Measurements from ENCODE around the gene ADGRG3.
A peak's percentile ranks its signal among the peaks of the same experiment; 100 is the strongest.

ADGRG3 gene

DNA sequence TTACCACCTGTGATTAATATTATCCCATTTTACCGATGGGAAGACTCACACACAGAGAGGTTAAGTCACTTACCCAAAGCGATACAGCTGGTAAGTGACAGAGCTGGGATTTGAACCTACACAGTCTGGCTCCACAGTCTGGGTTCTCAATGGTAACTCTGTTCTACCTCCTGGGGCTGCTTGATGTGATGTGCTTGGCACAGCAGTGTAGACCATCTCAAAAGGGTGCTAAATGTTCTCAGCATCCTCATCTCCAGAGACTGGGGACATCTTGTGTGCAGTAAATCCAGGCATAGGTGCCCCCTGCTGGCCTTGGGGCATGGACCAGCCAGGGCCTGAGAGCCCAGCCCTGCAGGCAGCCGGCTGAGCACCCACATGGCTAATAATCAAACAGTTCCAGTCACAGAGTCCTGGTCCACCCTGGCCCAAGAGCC, 52.1 kb downstream of the ADGRG3 start:
- Histone ChIP-seq H3K9me2 (replicated peaks; ENCODE audit: low read depth, low read length) (no peaks in the 10 kb centered on the region), H3K4me1 (ENCODE audit: insufficient read depth, low read length, poor library complexity, severe bottlenecking) (peaks cover 2% of the 10 kb centered on the region), H4K20me1 (ENCODE audit: insufficient read depth, low read length, poor library complexity, severe bottlenecking) (no peaks in the 10 kb centered on the region), H3K79me2 (ENCODE audit: insufficient read depth, low read length) (no peaks in the 10 kb centered on the region), H2AFZ (ENCODE audit: low read length) (no peak overlapping the region), H3K4me2 (ENCODE audit: low read depth, low read length, poor library complexity, severe bottlenecking) (no peak overlapping the region), H3K9ac (ENCODE audit: low read depth, low read length, poor library complexity, severe bottlenecking) (no peak overlapping the region), H3K4me3 (ENCODE audit: low read length, poor library complexity, severe bottlenecking) (no peak overlapping the region), H3K9me3 (ENCODE audit: insufficient read depth, low read depth, low read length) (no peaks in the 10 kb centered on the region), H3F3A (ENCODE audit: low read depth) (no peaks in the 10 kb centered on the region), H3K36me3 (ENCODE audit: insufficient read depth, low read length) (no peaks in the 10 kb centered on the region), H3K27me3 (ENCODE audit: insufficient read depth, low read length, poor library complexity, severe bottlenecking) (no peaks in the 10 kb centered on the region)
- no peak for TF ChIP-seq EZH2phosphoT487 (IDR thresholded peaks at IDR 0.05; ENCODE audit: borderline replicate concordance)
- TF ChIP-seq, protein P1, sequence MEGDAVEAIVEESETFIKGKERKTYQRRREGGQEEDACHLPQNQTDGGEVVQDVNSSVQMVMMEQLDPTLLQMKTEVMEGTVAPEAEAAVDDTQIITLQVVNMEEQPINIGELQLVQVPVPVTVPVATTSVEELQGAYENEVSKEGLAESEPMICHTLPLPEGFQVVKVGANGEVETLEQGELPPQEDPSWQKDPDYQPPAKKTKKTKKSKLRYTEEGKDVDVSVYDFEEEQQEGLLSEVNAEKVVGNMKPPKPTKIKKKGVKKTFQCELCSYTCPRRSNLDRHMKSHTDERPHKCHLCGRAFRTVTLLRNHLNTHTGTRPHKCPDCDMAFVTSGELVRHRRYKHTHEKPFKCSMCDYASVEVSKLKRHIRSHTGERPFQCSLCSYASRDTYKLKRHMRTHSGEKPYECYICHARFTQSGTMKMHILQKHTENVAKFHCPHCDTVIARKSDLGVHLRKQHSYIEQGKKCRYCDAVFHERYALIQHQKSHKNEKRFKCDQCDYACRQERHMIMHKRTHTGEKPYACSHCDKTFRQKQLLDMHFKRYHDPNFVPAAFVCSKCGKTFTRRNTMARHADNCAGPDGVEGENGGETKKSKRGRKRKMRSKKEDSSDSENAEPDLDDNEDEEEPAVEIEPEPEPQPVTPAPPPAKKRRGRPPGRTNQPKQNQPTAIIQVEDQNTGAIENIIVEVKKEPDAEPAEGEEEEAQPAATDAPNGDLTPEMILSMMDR (conservative IDR thresholded peaks at IDR 0.05; ENCODE audit: low read length) = peak; percentile 94

DNA sequence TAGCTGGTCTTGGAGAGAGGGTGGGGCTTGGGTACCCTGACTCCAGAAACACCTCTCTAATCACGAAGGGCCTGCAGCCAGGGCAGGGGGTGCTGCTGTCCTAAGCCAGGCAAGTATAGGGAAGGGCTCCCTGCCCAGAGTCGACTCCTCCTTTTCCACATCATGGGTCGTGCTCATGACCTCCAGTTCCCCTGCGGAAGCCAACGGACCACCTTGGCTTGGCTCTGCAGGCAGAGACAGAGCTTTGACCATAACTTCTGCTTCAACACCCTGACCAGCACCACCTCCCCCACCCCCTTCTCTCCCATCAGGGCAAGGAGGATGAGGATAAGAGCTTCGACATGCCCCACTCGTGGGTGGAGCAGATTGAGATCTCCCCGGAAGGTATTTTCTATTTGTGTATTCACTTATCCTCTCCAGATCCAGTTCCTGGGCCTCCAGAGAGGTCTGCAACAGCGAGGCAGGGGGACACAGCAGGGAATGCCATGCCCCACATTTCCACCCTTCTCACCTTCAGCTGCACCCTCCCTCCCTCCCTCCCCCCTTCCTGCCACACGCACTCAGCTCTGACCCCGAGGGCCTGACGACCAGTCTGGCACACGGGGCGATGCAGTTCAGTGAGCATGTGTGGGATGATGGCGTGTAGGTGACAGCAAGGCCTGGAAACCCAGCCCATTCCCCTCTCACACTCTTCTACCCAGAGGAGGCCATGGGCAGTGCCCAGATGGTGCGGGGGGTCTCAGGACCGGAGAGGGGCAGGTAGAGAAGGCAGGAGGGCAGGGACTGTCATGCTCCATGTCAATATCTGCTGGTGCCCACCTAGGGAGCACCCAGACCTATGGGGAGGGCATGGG, 53.5 kb downstream of the ADGRG3 start:
- no peak overlapping the region for H3K4me2 ChIP-seq (ENCODE audit: low read depth, low read length, poor library complexity, severe bottlenecking)
- no peaks in the 10 kb centered on the region for H3K79me2 ChIP-seq (ENCODE audit: insufficient read depth, low read length)
- H3K9ac ChIP-seq (ENCODE audit: low read depth, low read length, poor library complexity, severe bottlenecking) = no peak overlapping the region

DNA sequence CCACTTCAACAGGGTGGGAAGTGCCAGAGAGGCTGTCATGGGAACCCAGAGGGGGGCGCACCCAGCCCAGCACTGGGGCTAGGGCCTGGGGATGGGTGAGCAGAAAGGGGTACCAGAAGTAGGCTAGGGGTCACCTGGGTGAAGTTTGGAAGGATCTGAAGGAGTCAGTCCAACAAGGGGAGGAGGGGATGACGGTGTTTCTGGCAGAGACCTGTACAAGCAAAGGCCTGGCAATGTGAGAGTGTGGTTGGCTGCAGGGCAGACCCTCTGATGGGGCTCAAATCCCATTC, 54.0 kb downstream of the ADGRG3 start:
- no peak overlapping the region for H3K4me2 ChIP-seq (ENCODE audit: low read depth, low read length, poor library complexity, severe bottlenecking)
- TF ChIP-seq, protein P1 (conservative IDR thresholded peaks at IDR 0.05; ENCODE audit: low read length) = peak; percentile 26; the same call in 1 of the 2 replicates
- no peak for TF ChIP-seq EZH2phosphoT487 (IDR thresholded peaks at IDR 0.05; ENCODE audit: borderline replicate concordance)
- H3K9me2 ChIP-seq (replicated peaks; ENCODE audit: low read depth, low read length) = no peaks in the 10 kb centered on the region
- H3K4me1 ChIP-seq (ENCODE audit: insufficient read depth, low read length, poor library complexity, severe bottlenecking) = peaks cover 2% of the 10 kb centered on the region
- H3K27me3 ChIP-seq (ENCODE audit: insufficient read depth, low read length, poor library complexity, severe bottlenecking) = no peaks in the 10 kb centered on the region
- H3F3A ChIP-seq (ENCODE audit: low read depth) = no peaks in the 10 kb centered on the region
- no peak overlapping the region for H2AFZ ChIP-seq (ENCODE audit: low read length)
- H4K20me1 ChIP-seq (ENCODE audit: insufficient read depth, low read length, poor library complexity, severe bottlenecking) = no peaks in the 10 kb centered on the region
- H3K79me2 ChIP-seq (ENCODE audit: insufficient read depth, low read length) = no peaks in the 10 kb centered on the region
- no peaks in the 10 kb centered on the region for H3K9me3 ChIP-seq (ENCODE audit: insufficient read depth, low read depth, low read length)
- H3K36me3 ChIP-seq (ENCODE audit: insufficient read depth, low read length) = no peaks in the 10 kb centered on the region
- H3K4me3 ChIP-seq (ENCODE audit: low read length, poor library complexity, severe bottlenecking) = no peak overlapping the region
- no peak overlapping the region for H3K9ac ChIP-seq (ENCODE audit: low read depth, low read length, poor library complexity, severe bottlenecking)

More for the DNA sequence above, 53.5 kb downstream of the ADGRG3 start:
- Histone ChIP-seq H3K4me1 (ENCODE audit: insufficient read depth, low read length, poor library complexity, severe bottlenecking) (peaks cover 2% of the 10 kb centered on the region), H3K36me3 (ENCODE audit: insufficient read depth, low read length) (no peaks in the 10 kb centered on the region), H3K4me3 (ENCODE audit: low read length, poor library complexity, severe bottlenecking) (no peak overlapping the region), H3K27me3 (ENCODE audit: insufficient read depth, low read length, poor library complexity, severe bottlenecking) (no peaks in the 10 kb centered on the region), H3K9me3 (ENCODE audit: insufficient read depth, low read depth, low read length) (no peaks in the 10 kb centered on the region), H4K20me1 (ENCODE audit: insufficient read depth, low read length, poor library complexity, severe bottlenecking) (no peaks in the 10 kb centered on the region), H3K9me2 (replicated peaks; ENCODE audit: low read depth, low read length) (no peaks in the 10 kb centered on the region), H3F3A (ENCODE audit: low read depth) (no peaks in the 10 kb centered on the region), H2AFZ (ENCODE audit: low read length) (no peak overlapping the region)
- no peak for TF ChIP-seq EZH2phosphoT487 (IDR thresholded peaks at IDR 0.05; ENCODE audit: borderline replicate concordance)
- TF ChIP-seq, protein P1 (conservative IDR thresholded peaks at IDR 0.05; ENCODE audit: low read length) = no peak

Measured in Loucy (cell line).